NCI-H1105 (cell line): ENCODE results near the gene VPS33B.
A peak's percentile ranks its signal among the peaks of the same experiment; 100 is the strongest.
"Not testable (repeated sequence)": the region's sequence is repeated elsewhere in the genome, so short reads cannot be mapped to it uniquely, and the experiment has no call there.

Experiments
- DNase-seq: peaks from one replicate; lab custom pipeline; 2025; lab: John Stamatoyannopoulos, UW

VPS33B gene

DNA sequence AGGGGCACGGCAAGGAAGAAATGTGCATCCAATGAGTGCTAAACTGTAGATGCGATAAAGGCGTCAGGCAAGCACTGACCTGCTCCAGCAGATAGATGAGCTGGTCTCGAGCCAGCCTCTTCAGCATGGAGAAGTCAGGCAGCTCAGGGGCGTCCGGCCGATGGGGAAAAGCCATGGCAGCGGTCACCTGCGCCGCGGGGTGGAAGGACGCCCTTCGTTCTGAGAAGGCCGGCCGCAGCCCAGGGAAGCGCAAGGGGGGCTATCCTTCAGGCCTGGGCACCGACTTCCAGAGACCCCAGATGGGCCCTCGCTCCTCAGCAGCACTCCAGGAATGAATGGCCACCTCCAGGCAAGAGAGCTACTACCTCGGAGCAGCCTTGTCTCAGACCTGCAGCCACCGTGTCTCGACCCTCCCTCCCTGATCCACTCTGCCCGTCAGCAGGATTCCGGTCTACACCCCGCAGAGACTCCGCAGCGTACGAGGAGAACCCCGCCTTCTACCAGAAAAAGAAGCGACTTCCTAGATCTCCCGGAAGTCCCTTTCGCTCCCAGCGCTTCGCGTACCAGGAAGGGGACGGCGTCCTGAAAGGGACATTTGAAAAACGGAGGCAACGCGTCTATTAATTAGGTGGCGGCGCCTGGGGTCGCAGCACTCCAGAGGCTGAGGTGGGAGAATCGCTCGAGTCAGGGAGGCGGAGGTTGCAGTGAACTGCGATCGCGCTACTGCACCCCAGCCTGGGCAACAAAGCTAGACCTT is at the start of gene VPS33B:
VPS33B (minus strand) TSS at position 520 of the 757 bp plus-strand sequence; CDS start at position 175, 345 bp downstream.
- DNase-seq: peak; percentile 69

DNA sequence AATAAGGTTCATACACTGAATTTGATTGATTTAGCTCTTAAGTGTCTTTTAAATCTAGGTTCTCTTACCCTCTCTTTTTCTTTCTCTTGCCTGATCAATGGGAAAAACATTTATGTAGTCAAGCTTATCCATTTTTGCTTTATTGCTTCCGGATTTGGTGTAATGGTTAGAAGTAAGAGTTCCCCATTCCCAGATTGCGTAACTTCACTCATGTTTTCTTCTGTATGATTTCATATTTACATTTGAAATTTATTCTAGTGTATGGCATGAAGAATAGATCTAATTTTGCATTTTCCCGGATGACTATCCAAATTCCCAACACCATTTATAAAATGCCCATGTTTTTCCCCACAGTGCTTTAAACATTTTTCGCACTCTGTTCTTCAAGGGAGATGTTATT is 49.8 kb upstream of the VPS33B start:
- no peak for DNase-seq

DNA sequence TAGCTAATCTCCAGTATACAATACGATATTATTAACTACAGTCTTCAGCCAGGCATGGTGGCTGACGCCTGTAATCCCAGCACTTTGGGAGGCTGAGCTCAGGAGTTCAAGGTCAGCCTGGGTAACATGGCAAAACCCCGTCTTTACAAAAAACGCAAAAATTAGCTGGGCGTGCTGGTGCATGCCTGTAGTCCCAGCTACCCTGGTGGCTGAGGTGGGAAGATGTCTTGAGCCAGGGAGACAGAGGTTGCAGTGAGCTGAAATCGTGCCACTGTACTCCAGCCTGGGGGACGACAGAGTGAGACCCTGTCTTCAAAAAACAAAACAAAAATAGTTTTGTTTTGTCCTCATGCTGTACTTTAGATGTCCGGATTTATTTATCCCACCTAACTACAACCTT is 48.5 kb upstream of the VPS33B start:
- no peak for DNase-seq

DNA sequence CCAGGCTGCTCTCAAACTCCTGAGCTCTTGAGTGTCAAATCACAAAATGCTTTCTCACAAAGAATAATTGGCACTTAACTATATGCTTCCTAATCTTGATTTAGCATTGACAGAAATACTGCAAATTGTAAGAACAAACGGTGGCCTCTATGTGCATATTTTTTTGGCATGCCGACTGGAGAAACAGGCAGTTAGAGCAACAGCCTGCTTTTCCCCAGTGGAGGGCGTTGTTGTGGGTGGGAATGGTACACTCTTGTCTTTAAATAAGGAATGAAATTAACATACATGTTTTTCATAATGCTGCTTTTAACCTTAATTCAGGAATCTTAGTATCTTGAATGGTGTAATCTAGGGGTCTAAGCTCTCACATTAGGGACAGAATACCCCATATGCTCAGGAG is 46.6 kb upstream of the VPS33B start:
- DNase-seq: no peak

DNA sequence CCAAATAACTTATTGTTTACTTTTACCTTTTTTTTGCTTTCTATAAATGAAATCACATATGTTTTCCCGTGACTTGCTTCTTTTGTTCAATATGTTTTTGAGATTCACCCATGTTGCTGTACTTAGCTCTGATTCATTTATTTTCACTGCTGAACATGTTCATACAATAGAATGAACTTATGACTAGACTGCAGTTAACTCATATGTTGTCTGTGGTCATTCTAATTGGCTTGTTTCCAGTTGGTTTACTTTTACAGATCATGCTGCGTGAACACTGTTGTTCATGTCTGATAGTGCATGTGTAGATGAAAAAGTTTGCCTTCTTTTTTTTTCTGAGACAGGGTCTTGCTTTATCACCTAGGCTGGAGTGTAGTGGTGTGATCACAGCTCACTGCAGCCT is 46.0 kb upstream of the VPS33B start:
- DNase-seq: no peak

DNA sequence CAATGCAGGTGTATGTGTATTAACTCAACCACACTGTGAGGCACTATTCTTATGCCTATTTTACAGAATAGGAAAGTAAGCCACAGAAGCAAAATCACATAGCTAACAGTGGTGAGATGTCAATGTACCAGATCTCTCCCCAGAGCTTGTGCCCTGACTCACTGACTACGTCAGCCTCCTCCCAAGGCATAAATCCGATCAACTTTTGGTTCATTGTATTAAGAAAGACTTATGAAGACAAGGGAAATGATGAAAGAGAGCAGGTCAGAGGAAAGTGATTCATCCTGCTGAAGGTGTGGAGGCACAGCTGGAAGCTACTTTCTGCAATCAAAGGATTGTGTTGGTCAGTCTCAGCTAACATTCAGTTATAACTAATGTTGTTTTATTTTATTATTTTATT is 44.6 kb upstream of the VPS33B start:
- no peak for DNase-seq

DNA sequence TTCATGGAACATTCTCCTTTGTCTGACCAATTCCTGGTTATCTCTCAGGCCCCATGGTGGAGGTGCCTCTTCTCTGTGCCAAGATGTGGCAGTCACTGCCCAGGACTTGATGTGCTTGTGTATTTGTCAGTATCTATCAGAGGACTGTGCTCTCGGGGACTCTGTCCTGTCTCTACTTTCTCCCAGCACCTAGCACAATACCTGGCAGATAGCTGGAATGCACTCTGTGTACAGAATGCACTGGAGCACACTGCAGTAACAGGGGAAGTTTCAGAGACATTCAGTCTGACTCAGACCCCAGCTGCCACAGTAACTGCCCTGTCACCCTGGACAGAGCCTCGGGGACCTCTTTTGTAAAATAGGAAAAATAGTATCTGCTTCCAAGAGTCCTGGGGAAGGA is 43.1 kb upstream of the VPS33B start:
- no peak for DNase-seq

DNA sequence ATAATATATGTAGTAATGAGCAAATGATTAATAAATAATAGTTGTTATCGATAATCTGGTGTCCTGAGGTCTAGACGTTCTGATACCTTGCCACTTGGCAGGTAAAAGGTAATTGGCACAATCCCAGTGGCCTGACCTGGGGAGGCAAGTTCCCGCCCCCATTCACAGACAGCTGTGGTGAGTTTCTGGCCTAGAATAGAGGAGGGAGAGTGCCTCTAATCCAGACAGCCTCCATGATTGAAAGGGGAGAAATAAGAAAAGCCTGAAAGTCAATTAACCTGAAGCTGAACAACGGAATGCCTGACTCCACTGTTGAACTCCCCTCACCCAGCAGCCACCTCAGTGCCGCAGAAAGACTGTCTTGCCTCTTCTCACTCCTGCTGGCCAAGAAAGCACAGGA is 39.6 kb upstream of the VPS33B start:
- no peak for DNase-seq

DNA sequence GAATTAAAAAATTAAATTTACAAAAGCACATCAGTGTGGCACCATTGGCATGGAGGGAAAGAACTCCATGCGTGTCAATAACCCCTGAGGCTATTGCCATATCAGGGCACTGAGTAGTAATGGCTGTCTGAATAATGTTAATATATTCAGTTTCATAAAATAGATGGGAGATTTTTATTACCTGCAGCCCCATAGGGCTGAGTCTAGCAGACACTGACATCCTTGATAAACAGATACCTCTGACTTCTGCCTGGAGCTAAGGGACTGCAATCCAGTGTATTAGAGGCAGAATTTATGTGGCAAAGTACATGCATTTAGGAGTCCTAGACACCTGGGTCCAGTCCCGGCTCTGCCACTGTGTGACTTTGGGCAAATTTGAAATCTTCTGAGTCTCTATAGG is 38.8 kb upstream of the VPS33B start:
- no peak for DNase-seq

DNA sequence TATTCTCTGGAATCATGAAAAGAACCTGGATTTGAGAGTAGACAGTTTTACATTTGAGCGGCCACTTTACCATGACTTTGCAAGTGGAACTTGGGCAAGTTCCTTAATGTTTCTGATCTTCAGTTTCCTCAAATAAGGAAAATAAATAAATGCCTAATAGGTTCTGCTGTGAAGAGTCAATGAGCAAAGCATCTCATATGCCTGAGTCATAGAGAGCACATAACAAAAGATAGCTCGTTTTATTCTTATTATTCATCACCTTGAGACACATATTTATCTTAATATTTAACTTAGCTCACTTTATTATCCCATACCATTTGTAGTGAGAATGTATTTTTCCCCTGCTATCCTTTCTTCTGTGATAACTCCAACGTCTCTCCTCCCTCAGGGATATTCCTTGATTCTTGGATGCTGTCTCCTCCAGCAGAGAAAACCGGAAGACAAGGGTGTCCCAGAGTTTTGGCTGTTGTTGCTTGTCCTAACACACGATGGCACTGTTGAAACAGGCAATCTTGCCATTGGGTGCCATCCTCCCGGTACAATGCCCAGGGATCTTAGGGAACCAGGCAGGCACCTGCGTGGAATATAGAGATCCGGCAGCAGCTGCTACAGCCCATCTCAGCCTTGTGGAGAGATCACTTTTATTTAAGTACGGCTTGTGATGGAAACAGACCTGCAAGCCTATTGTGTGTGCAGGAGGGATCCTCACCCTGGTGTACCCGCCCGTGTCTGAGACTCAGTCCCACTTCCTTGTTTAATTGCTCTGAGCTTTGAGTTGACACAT is 33.3 kb upstream of the VPS33B start:
- peak; percentile 51 for DNase-seq

DNA sequence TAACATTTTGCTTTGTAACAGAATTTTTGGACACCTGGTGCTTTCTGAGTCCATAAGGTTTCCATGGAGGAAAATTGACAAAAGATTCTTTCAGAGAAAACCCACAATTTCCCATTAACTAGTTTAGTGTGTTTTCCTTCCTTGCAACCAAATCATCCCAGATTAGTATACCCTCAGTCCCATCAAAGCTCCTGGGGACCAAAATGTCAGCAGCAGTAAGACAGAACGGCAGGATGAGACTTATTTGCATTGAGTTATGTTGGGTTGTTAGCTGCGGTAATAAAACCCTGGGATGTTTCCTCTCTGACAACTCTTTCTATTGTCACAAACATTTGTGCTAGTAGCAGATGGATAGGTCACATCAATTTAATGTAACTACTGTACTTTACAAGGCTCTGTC is 32.4 kb upstream of the VPS33B start:
- DNase-seq: no peak

DNA sequence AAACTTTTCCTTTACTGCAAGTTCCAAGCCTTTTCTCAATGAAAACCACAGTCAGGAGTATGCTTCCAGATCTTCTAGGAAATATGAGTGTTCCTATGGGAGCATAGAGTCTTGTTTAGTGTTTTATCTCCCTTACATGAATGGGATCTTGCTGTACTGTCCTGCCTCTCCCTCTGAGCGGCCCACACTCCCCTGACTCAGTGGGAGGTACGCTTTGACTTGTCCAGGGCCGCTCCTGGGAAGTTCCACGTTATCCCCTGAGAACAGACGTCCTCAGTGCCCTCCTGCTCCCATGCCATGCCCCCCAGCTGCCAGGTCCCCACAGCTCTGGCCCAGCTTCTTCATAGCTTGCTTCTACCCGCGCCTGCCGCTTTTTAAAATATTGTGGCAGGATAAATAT is 28.9 kb upstream of the VPS33B start:
- no peak for DNase-seq

DNA sequence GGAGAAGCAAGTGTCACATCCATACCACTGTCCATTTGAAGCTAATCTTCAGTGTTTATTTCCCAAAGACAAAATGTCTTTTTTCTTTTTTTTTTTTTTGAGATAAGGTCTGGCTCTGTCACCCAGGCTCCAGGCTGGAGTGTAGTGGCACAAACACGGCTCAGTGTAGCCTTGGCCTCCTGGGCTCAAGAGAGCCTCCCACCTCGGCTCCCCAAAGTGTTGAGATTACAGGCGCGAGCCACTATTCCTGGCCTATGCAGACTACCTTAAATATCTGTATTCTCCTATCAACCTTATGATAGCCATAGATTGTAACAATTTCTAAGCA is 27.7 kb upstream of the VPS33B start:
- no peak for DNase-seq

DNA sequence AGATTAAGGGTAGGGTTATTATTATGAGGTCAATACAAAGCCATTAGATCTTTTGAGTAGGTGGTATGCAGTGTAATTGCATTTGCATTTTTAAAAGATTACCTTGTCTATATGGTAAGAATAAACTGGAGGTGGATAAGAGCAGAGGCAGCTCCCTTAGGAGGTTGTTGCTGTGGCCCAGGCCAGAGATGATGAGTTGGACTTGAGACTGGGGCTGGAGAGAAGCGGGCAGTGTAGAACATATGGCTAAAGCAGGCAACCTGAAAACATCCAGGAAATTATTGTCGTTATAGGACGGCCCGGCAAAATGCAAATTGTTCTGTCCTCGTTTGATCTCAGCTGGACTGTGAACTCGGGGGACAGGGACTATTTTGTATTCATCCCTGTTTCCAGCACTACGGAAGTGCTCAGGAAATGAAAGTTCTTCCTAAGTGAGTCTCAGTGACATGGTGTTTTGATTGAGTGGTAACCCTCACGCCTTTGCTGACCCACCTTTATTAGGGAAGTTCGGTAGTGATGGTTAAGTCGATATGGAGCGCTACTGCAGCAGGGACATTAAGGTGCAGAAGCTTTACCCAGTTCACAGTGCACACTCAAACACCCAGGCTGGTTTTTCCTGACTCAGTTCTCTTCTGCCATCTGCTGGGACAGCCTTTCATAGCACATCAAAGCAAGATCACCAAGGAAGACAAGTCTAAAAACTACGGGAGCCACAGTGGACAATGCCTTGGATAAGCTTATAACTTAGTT is 27.2 kb upstream of the VPS33B start:
- DNase-seq: peak; percentile 1

DNA sequence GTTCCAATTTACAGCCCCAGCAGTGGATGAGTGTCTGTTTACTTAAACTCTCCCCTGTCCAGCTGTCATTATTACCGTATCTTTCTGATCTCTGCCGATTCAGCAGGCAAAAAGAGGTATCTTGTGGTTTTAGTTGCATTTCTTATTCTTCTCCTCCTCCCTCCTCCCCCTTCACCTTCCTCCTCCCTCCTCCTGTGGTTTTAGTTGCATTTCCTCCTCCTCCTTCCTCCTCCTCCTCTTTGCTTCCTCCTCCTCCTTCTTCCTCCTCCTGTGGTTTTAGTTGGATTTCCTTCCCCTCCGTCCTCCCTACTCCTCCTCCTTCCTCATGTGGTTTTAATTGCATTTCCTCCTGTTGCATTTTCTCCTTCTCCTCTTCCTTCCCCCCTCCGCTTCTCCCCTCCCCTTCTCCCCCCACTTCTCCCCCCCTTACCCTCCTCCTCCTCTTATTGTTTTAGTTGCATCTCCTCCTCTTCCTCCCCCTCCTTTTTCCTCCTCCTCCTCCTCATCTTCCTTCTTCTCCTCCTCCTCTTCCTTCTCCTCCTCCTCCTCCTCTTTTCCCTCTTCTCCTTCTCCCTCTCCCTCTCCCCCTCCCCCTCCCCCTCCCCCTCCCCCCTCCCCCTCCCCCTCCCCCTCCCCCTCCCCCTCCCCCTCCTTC is 25.3 kb upstream of the VPS33B start:
- DNase-seq: no peak

DNA sequence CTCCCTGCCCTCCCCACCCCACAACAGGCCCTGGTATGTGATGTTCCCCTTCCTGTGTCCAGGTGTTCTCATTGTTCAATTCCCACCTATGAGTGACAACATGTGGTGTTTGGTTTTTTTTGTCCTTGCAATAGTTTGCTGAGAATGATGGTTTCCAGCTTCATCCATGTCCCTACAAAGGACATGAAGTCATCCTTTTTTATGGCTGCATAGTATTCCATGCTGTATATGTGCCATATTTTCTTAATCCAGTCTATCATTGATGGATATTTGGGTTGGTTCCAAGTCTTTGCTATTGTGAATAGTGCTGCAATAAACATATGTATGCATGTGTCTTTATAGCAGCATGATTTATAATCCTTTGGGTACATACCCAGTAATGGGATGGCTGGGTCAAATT is 23.7 kb upstream of the VPS33B start:
- DNase-seq: not testable (repeated sequence)

DNA sequence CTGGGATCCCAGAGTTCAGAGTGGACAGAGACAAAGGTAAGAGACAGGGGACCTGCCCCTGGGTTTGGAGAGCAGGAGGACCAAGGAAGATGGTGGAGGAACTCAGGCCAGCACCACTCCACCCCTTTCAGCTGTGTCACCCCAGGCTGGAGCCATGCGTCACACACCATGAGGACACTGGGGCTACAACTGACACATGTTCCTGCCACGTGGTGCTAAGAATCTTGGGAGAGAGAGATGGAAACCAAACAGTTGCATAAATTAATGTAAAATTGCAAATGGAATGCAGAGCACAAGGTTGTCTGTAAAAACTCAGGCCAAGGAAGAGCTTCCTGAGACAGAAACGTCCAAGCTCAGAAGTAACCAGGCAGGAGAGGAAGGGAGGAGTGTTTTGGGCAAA is 22.7 kb upstream of the VPS33B start:
- no peak for DNase-seq

DNA sequence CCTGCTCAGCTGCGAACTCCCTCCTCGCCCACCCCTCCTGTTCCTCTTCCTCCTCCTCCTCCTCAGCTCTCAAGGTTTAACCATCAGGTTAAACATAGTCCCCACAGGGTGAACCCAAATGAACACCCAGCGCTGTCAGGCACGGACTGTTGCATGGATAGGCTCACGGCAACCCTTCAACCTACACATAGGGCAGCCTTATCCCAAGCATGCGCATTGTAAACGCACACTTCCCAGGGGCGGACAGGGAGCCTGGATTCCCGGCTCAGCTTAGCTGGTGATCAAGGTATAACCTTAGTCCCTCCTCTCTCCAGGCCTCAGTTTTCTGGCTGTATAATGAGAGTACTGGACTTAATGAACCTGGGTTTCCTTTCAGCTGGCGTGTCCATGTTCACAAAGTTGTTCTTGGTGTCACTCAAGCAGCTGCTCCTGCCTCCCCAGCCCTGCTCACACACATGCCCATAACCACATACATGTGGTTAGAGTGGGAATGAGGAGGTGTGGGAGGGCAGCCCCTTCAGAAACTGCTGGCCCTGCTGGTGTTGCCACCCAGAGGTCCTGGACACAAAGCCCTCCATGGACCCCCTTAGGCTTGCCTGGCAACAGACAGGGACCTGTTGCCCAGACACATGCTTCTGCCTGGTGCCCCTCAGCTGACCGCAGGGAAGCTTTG is 20.9 kb upstream of the VPS33B start:
- DNase-seq: no peak

DNA sequence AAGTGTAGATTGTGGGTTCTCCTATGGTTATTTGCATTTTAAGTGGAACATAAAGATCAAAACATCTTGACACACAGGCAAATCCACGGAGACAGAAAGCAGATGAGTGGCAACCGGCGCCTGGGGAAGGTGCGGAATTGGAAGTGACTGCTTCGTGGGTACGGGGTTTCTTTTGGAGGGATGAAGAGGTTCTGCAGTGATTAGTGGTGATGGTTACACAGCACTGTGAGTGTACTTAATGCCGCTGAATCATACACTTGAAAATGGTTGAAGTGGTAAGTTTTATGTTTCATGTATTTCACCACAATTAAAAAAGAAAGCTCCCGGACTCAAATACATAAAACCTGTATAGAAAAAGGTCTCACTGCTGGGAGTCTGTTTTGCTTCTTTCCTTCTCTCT is 18.5 kb upstream of the VPS33B start:
- no peak for DNase-seq

DNA sequence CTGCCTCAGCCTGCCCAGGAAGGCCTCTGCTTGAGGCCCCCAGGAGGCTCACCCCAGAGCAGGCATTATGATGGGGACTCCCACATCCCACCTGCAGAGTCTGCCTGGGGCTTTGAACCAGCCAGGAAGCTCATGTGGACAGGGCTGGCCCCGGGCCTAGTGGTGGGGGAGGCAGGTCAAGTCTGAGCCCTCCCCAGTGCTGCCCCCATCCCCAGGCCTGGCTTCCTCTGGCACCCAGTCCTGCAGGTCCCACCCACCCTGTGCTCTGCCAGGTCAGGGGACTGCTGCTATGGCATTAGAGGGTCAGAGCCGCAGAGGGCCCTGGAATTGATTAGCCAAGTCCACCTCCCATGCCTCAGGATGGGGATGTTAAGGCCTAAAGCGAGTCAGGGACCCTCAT is 17.6 kb upstream of the VPS33B start:
- no peak for DNase-seq

DNA sequence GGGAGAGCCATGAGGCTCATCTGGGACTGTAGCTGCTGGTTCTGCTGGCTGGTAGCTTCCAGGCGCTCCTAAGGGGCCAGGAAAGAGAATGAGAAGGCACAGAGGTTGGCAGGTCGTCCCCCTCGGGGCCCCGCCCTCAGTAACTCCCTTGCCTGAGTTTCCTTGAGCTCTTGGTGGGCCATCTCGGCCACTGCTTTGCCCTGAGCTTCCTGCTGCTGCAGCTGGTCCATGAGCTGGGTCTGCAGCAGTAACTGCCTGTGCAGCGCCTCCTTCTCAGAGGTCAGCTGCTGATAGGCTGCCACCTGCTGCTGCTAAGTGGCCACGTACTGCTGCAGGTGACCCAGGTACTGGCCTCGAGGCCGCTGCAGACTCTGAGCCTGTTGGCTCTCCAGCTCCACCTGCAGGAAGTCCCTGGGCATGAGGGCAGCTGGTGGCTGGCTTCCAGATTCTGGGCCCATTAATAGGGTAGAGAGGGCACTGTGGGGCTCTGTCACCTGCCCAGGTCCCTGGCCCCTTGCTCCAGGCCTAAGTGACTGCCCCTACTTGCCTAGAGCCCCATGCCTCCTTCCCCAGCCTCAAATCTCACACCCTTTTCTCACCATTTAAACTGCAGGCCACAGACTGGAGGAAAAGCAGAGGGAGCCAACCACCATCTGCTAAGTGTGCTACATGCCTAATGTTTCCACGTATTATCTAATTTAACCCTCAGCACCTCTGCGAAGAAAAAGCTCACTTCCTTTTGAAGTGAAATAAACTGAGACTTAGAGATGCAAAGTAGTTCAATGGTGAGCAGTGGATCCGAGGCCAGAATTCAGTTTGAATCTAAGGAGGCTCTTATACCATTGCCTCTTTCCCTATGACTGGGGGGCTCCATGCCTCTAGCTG is 10.8 kb upstream of the VPS33B start:
- peak; percentile 57 for DNase-seq
